Spinal cord (tissue), 10 donors: ENCODE measurements around the gene CDS2. TPM values are rescaled to one million over a fixed set of nuclear protein-coding genes. Genes with fewer than 3 reads are reported as not detected.

Source experiments
- DNase-seq, 6 donors: peaks; one replicate each; pipeline versions ENCODE4 v3.0.0 to v3.0.0-alpha.2; 2013 to 2015; ENCODE audit warnings: low spot score in 6 of 6, low read depth in 4 of 6
- H3K27ac ChIP-seq: one replicate; pipeline ENCODE4 v1.5.1; 2013; ENCODE audit warnings: low read depth, low read length, control low read depth
- H3K27me3 ChIP-seq: one replicate; pipeline ENCODE4 v1.6.1; 2013; ENCODE audit warnings: low read length; ENCODE audit not compliant: control insufficient read depth, insufficient read depth
- H3K36me3 ChIP-seq: one replicate; pipeline ENCODE4 v1.6.1; 2013; ENCODE audit warnings: low read length; ENCODE audit not compliant: control insufficient read depth, insufficient read depth
- H3K4me1 ChIP-seq: one replicate; pipeline ENCODE4 v1.6.1; 2013; ENCODE audit warnings: low read length; ENCODE audit not compliant: control insufficient read depth, insufficient read depth
- H3K4me3 ChIP-seq: one replicate; pipeline ENCODE4 v1.5.1; 2013; ENCODE audit warnings: low read depth, low read length, control low read depth
- H3K9me3 ChIP-seq: one replicate; pipeline ENCODE4 v1.6.1; 2013; ENCODE audit warnings: low read length; ENCODE audit not compliant: control insufficient read depth, insufficient read depth
- WGBS: methylation state at CpG from one replicate; pipeline ENCODE4 v1.1.5; 2013; ENCODE audit warnings: missing lambda C conversion rate; ENCODE audit not compliant: insufficient coverage; 5-methylcytosine and 5-hydroxymethylcytosine counted together
- polyA plus RNA-seq, 2 donors: library from polyadenylated mRNA; unstranded; fragments of 120-200 nt; gene quantifications; one replicate each; pipeline ENCODE4 v1.2.1, GENCODE V29; 2013; ENCODE audit not compliant: insufficient read length in 2 of 2
- total RNA-seq, 2 donors: library from RNA; depleted of rRNA in 1 of 2; stranded (reverse); fragments of 120-200 nt in 1 of 2; fragments of >200 nt in 1 of 2; gene quantifications; one replicate each; pipeline versions ENCODE4 v1.2.3 to v1.2.4, GENCODE V29; 2013 to 2014
- donor health status: healthy.

CDS2 gene
- total and polyA plus RNA-seq, 4 donors: 38.9 to 103 (median 46.0) TPM

DNA sequence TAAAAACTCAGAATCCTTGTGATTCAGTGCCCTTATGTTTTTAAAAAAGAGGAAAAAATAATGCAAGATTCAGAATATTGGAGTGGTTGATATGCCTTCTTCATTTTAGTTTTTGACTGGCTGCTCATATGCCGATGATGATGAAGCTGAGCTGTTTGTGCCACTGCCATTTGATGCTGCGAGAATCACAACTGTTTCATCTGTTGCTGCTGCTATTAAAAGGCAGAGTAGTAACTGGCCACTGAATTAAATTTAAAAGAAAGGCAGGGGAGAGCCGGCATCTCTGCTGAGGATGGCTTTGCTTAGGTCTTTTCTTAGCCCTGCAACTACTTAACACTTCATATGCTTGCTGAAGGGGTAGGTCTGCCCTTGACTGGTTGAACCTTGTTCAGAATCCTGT is 33.1 kb downstream of the CDS2 start:
- Histone ChIP-seq H3K9me3 (no peaks in the 10 kb centered on the region), H3K36me3 (no peaks in the 10 kb centered on the region), H3K27me3 (no peaks in the 10 kb centered on the region), H3K4me3 (no peak overlapping the region), H3K4me1 (no peaks in the 10 kb centered on the region), H3K27ac (no peak overlapping the region)
- 55% methylated on average over 3 of the region's 3 CpGs for WGBS
- no peak for DNase-seq

DNA sequence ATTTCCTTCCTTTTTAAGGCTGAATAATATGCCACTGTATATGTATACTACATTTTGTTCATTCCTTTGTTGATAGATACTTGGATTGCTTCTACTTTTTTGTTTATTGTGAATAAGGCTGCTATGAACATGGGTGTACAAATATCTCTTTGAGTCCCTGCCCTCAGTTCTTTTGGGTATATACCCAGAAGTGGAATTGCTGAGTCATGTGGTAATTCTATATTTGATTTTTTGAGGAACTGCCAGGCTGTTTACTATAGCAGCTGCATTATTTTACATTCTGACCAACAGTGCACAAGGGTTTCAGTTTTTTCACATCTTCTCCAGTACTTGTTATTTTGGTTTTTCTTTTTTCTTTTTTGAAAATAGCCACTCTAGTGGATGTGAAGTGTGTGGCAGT is 34.1 kb downstream of the CDS2 start:
- H3K27ac ChIP-seq: no peak overlapping the region
- no peak for DNase-seq
- no peaks in the 10 kb centered on the region for H3K36me3 ChIP-seq
- no peaks in the 10 kb centered on the region for H3K4me1 ChIP-seq
- no peaks in the 10 kb centered on the region for H3K27me3 ChIP-seq
- no peak overlapping the region for H3K4me3 ChIP-seq
- no peaks in the 10 kb centered on the region for H3K9me3 ChIP-seq

DNA sequence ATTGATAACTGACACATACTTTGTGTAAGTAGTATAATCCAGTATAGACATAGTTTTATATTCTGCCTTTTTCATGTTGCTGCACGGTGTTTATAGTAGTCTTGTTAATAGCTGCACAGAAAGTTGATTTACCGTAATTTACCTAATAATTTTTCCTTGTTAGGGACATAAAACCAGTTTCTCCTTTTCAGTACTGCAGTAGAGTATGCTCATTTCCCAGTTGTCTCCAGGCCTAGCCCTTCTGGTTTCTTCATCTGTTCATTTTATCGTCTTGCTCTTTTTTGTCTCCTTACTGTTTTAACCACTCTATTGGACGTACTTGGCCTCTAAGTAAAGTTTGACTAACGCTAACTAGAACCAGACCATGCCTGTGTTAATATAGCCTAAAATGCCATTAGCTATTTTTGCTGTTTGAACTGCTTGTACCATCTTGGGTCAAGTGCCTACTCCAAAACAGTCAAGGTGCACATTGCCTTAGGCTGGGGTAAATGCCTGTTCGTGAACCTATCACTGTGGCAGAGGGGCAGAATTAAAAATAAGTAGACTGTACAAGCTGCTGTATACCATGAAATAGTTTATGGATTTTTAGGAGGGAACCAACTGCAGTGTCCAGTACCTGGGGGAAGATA is 34.8 kb downstream of the CDS2 start:
- H3K9me3 ChIP-seq: no peaks in the 10 kb centered on the region
- H3K27me3 ChIP-seq: no peaks in the 10 kb centered on the region
- no peaks in the 10 kb centered on the region for H3K4me1 ChIP-seq
- DNase-seq: no peak
- no peaks in the 10 kb centered on the region for H3K36me3 ChIP-seq
- WGBS: 100% methylated on average over 3 of the region's 6 CpGs
- H3K4me3 ChIP-seq: no peak overlapping the region
- H3K27ac ChIP-seq: no peak overlapping the region

DNA sequence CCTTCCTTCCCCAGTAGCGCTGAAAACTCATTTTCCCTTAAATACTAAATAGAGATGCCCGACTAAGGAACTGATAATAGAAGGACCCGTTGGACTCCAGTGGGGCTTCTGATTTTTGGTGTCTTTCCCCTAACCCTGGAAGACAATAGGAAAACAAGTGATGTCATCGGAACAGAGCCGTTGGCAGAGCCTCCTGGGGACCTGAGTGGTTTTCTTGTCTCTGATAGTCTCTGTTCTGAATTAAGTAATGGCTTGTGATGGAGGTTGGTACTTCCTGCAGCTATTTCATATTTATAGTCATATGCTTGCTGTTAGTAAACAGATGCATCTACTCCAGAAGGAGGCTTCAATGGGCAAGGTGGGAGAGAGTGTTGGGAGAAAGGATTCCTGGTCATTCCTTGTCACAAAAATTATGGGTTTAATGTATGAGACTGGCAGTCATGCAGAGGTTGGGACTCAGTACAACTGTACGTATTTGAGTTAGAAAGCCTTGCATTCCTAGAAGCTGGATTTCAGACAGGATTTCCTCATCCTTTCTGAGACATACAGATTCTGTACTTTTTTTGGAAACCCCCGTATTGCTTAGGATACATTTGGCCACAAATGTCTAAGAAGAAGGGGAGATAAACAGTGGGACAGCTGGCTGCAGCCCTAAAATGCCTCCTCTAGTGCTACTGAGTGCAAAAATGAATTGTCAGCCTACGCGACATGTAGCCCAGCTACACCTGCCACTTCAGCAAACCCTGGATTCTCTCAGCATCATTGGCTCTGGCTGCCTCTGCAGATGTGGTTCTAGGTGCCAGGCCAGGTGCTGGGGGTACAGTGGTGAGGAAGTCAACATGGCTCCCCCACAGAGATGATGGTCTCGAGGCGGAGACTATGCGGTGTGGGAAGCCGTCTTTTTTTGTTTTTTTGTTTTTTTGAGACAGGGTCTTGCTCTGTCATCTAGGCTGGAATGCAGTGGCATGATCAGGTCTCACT is 38.1 kb downstream of the CDS2 start:
- peaks cover 14% of the 10 kb centered on the region for H3K4me1 ChIP-seq
- H3K9me3 ChIP-seq: no peaks in the 10 kb centered on the region
- no peak overlapping the region for H3K4me3 ChIP-seq
- H3K27me3 ChIP-seq: no peaks in the 10 kb centered on the region
- DNase-seq: peak in 1 of 6 donors; percentile 38
- WGBS: 100% methylated on average over 5 of the region's 13 CpGs
- H3K27ac ChIP-seq: no peak overlapping the region
- no peaks in the 10 kb centered on the region for H3K36me3 ChIP-seq

DNA sequence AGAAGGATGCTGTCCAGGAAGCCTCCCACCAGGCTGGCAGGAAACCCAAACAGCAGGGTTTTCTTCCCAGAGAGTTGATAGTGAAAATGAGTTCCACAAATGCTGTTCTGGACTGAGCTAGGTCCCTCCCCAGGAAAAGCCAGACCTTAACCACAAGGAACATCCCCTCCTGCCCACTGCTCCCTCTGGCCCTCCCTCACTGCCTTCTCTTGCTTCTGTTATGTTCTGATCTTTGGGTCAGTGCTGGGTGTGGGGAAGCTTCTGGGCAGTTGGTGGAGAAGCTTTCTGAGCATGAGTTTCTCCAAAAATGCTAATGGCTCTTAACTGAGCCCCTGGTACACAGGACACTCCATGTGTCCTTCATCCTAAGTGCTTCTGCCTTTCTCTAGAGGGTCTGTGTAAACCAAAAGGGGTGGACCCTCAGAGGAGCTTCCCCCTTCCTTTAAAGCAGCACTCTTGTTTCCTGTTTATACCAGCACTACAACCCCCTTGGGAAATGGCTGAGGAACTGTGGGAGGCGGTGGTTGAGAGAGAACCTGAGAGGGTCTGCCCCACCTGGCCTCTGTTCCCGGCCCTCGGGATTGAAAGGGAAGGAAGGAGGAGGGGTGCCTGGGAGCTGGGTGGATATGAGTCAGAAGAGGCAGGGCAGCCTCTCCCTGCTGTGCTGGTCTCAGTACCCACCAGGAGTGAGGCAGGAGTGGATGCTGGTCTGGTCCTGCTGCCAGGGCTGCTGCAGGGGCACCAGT is 42.0 kb downstream of the CDS2 start:
- Histone ChIP-seq H3K27me3 (no peaks in the 10 kb centered on the region), H3K9me3 (no peaks in the 10 kb centered on the region), H3K4me1 (peaks cover 42% of the 10 kb centered on the region), H3K36me3 (peaks cover 4% of the 10 kb centered on the region), H3K27ac (no peak overlapping the region), H3K4me3 (no peak overlapping the region)
- no peak for DNase-seq
- WGBS: 50% methylated on average over 2 of the region's 3 CpGs

DNA sequence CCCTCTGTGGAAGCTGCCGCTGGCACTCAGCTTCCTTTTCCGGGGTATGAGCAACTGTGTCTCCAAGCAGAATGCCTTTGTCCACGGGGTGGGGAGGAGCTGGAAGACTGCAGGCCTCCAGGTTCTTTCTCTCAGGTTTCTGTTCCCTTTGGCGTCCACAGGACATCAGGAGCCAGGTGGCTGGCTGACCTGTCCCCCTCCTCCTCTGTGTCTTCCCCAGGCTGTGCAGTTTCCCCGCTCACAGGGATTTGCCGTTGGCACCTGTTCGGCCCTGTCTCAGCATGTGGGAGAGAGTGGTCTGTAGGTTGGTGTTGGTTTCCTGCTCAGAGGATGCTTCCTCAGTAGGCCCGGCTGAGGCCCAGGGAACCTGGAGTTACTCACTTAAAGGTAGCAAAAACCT is 43.5 kb downstream of the CDS2 start:
- Histone ChIP-seq H3K4me3 (no peak overlapping the region), H3K9me3 (no peaks in the 10 kb centered on the region), H3K27me3 (no peaks in the 10 kb centered on the region), H3K36me3 (peaks cover 5% of the 10 kb centered on the region), H3K27ac (no peak overlapping the region), H3K4me1 (peaks cover 42% of the 10 kb centered on the region)
- WGBS: 66% methylated on average over 6 of the region's 8 CpGs
- no peak for DNase-seq

DNA sequence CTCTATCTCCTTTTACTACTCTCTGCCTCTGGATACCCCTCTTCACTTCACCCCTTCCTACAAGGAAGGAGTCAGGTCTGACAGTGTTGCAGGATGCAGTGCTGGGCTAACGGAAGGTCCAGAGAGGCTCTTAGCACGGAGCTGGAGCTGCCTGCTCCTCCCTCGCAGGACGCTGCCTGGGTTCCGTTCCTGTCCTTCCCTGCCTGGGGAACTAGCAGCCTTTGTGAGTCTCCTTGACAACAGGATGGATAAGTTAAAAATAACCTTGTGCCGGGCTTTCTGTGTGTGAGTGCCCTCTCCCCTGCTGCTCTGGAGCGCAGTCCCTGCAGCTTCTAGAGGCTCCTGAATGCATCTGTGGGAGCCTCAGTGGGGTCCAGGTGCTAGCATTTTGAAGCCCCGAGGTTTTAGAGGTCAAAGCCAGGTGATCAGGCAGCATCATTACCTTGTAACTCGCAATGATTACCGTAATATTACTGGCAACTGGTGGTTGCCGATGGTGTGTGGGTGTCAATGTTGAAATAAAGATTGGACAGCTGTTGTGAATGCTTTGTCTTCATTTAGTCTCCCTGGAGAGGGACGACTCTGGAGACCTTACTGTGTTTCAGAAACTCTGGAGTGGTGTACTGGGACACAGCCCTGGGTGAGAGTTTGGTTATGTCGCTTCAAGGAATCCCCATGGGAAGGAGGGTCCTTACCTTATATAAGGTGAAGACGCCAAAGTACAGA is 44.4 kb downstream of the CDS2 start:
- H3K27me3 ChIP-seq: no peaks in the 10 kb centered on the region
- DNase-seq: peak in 5 of 6 donors; percentile 8 to 73 (median 28)
- peaks cover 42% of the 10 kb centered on the region for H3K4me1 ChIP-seq
- 30% methylated on average over 14 of the region's 14 CpGs for WGBS
- H3K27ac ChIP-seq: peak overlapping the region; percentile 26
- H3K9me3 ChIP-seq: no peaks in the 10 kb centered on the region
- H3K4me3 ChIP-seq: no peak overlapping the region
- peaks cover 8% of the 10 kb centered on the region for H3K36me3 ChIP-seq

DNA sequence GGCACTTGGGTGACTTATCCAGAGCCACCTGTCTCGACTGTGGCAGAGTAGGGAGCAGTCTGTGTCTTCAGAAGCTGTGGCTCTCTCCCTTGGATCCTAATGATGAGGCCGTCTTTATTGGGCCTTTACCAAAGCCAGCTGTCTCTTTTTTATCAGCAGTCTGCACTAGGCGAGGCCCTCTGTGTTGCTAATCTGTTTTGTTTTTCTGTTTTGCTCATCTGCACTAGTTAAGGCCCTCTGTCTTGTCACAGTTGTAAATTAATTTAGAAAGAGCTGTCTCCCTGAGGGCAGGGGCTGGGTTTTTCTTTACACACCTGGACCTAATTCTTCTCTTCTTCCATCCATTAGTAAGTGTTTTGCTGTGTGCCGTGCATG is 45.0 kb downstream of the CDS2 start:
- no peak overlapping the region for H3K4me3 ChIP-seq
- H3K27me3 ChIP-seq: no peaks in the 10 kb centered on the region
- peaks cover 13% of the 10 kb centered on the region for H3K36me3 ChIP-seq
- H3K4me1 ChIP-seq: peaks cover 42% of the 10 kb centered on the region
- WGBS: 33% methylated on average over 2 of the region's 4 CpGs
- H3K9me3 ChIP-seq: no peaks in the 10 kb centered on the region
- no peak overlapping the region for H3K27ac ChIP-seq
- no peak for DNase-seq

DNA sequence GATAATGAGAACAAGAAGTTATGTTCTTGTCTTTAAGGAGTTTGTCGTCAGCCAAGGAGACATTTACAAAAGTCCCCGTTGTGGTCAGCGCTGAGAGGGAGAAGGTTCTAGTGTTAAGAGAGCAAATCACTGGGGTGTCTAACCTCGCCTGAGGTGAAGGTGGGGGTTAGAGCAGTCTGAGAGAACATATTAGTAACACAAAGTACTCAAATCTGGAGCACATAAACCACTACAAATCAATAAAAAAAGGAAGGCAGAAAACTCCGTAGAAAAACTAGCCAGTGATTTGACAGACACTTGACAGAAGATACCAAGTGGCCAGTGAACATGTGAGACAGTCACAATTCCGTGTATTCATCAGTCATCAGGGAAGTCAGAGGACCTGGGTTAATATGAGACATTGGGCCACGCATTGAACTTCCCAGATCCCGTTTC is 45.4 kb downstream of the CDS2 start:
- Histone ChIP-seq H3K4me1 (peaks cover 42% of the 10 kb centered on the region), H3K4me3 (no peak overlapping the region), H3K36me3 (peaks cover 13% of the 10 kb centered on the region), H3K9me3 (no peaks in the 10 kb centered on the region), H3K27me3 (no peaks in the 10 kb centered on the region), H3K27ac (no peak overlapping the region)
- WGBS: 69% methylated on average over 3 of the region's 8 CpGs
- DNase-seq: no peak
